ENCODE results near the gene MSGN1.

Gene MSGN1, protein sequence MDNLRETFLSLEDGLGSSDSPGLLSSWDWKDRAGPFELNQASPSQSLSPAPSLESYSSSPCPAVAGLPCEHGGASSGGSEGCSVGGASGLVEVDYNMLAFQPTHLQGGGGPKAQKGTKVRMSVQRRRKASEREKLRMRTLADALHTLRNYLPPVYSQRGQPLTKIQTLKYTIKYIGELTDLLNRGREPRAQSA

GRCh38 chr2:17816396-17817245 lies at the start of gene MSGN1:
Gene MSGN1, plus strand, starts transcription at chr2:17816460. Its CDS starts 59 bp downstream, at chr2:17816519.
- no peak for DNase-seq (ENCODE audit: low spot score)

DNA sequence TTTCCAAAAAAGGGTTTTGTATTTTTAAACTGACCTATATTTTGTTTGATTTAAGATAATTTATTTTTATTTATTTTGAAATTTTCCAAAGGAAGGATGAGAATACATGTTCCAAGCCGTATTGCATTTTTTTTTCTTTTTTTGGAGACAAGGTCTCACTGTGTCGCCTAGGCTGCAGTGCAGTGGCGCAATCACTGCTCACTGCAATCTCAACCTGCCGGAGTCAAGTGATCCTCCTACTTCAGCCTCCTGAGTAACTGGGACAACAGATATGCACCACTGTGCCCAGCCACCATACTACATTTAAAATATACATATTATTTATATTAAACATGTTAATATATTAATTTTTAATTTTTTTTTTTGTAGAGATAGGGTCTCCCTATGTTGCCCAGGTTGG lies 47.4 kb upstream of the MSGN1 start:
- DNase-seq (ENCODE audit: low spot score) = no peak

DNA sequence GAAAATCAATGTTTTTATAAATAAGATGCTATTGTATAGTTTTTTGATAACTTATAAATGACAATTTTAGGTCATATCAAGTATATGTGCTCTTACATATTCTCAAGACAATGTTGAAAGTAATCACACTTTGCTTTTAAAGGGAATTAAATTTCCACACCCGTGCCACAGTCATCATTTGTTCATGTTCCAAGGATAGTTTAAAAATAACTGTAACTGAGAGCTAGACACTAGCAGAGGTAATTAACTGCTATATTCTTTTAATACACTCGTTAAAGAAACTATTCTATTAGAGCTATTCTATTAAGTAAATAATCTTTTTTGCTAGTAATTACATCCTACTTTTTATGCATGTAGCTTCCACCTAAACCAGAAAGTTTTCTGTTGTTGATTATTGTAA lies 44.3 kb upstream of the MSGN1 start:
- no peak for DNase-seq (ENCODE audit: low spot score)

GRCh38 chr2:17772532-17772931 lies 43.7 kb upstream of the MSGN1 start:
- DNase-seq (ENCODE audit: low spot score) = no peak

DNA sequence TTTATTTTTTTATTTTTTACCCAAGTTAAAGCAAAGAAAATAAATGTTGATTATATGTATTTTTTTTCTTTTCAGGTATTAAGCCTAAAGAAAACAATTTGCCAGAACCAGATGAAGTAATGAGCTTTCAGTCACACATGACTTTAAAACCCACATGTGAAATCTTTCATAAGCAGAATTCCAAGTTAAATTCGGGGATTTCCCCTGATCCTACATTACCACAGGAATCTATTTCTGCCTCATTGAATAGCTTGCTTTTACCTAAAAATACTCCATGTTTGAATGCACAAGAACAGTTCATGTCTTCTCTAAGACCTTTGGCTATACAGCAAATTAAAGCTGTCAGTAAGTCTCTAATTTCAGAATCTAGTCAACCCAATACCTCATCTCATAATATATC lies 35.7 kb upstream of the MSGN1 start:
- no peak for DNase-seq (ENCODE audit: low spot score)

- DNase-seq (ENCODE audit: low spot score) = no peak
Measured at GRCh38 chr2:17781482-17781881, 34.8 kb upstream of the MSGN1 start.

DNA sequence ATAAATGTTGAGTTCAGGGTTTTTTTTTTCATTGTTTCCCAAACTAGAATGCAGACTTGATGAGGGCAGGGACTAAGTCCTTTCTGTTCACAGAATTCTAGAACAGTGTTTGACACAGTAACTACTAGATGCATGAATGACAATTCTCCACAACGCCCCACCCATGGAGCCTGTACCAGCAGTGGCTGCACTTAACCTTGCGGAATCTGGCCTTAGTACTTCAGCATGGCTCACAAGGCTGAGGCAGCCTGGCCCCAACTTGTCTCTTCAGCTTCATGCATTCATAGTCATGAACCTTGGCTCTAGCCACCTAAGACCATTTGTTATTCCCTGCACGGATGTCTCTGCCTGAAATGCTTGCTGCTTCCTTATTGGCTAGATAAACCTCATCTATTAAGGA lies 29.5 kb upstream of the MSGN1 start:
- DNase-seq (ENCODE audit: low spot score) = no peak

- no peak for DNase-seq (ENCODE audit: low spot score)
Measured at GRCh38 chr2:17788773-17789172, 27.5 kb upstream of the MSGN1 start.

DNA sequence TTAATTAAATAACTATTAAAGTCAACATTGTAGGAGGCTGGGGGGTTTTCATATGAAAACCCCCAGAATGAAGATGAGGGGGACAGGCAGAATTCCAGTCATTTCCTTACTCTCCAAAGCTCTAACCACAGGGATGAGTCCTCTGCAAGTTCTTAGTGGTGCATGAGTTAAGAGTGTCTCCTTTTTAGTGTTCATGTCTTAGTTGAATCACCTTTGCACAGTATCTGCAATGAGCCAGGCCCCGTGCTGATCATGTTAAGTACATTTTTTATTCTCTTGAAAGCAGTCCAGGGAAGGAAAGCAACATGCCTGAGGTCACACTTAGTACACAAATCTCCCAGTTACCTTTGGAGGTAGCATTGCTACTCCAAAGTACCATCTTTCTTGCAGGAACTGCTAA lies 25.7 kb upstream of the MSGN1 start:
- no peak for DNase-seq (ENCODE audit: low spot score)

DNA sequence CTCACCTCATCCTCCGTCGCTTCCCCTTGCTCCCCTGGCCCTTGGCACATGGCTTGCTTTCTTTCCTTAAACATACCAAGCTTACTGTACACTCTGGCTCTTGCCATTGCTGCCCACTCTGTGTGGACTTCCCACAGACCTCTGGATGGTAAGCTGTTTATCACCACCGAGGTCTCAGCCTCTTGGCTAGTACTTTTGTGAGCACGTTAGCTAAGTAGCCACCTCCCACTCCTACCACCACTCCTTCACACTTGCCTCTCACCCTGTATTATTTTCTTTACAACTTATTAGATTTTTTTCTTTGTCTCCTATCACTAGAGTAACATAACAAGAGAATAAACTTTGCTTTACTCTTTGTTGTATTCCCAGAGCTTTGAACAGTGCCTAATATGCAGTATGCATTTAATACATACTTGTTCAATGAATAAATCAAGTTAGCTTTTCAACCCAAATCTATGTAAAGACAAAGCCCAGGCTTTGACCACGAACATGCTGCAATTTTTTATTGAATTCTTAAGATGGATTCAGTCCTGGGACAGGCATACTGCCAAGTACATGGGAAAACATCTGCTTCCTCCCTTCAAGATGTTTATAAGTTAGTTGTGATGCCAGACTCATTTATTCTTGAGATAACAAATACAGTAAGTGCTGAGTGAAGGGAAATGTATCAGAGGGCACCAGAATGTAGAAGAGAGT lies 25.0 kb upstream of the MSGN1 start:
- no peak for DNase-seq (ENCODE audit: low spot score)

GRCh38 chr2:17791817-17792130 lies 24.5 kb upstream of the MSGN1 start:
- DNase-seq (ENCODE audit: low spot score) = no peak

- no peak for DNase-seq (ENCODE audit: low spot score)
Measured at GRCh38 chr2:17792515-17792914, 23.7 kb upstream of the MSGN1 start.

DNA sequence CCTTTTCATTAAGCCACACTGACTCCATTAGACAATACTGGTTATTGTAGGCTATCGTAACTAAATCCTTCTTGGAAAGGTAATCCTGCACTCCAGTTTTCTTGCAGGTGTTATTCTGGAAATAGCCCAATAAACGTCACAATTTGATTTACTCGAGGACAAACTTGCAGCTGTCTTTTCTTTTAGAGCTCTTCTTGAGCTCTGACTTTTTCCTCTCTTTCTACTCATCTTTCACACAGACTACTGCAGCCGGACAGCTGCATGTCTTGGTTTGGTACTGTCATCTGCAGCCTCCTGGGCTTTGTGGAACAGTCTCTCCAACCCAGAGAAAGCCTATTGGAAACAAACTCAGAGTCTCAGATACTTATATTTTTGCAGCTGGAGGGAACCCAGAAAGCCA lies 23.0 kb upstream of the MSGN1 start:
- DNase-seq (ENCODE audit: low spot score) = no peak

- no peak for DNase-seq (ENCODE audit: low spot score)
Measured at GRCh38 chr2:17793803-17794354, 22.4 kb upstream of the MSGN1 start.

DNA sequence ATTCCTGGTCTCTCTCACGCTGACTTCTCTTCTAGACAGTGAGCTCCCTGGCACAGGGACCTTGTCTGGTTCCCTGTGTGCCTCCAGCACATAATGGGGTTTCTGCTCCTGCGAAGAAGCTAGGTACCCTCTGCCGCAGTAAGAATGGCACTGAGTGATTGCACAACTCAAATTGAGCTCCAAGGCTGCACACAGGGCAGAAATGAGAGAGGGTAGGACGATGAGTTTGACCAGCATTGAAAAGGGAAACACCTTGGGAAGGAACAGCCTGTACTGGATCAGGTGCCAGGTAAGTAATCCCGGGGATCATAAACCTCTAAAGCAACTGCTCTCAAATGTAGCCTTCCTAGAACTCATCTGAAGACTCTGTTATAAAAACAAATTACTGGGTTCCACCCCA lies 21.0 kb upstream of the MSGN1 start:
- no peak for DNase-seq (ENCODE audit: low spot score)

DNA sequence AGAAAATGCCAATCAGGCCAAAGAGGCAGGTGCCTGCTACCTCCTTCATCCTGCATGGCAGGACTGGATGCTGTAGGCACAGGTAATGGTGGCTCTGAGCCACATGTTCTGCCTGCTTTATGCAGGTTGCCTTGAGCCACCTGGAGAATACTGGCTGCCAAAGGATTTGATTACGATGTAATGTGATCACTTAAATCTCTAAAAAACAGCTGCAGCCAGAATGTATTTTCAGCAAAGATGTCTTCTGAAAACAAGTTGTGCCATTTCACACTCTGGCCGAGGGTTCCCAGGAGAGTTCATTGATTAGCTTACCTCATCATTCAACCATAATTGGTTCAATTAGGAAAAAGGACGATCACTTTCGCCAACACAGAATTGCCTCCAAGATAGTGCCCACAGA lies 17.9 kb upstream of the MSGN1 start:
- no peak for DNase-seq (ENCODE audit: low spot score)

- no peak for DNase-seq (ENCODE audit: low spot score)
Measured at GRCh38 chr2:17799301-17800120, 16.7 kb upstream of the MSGN1 start.

DNA sequence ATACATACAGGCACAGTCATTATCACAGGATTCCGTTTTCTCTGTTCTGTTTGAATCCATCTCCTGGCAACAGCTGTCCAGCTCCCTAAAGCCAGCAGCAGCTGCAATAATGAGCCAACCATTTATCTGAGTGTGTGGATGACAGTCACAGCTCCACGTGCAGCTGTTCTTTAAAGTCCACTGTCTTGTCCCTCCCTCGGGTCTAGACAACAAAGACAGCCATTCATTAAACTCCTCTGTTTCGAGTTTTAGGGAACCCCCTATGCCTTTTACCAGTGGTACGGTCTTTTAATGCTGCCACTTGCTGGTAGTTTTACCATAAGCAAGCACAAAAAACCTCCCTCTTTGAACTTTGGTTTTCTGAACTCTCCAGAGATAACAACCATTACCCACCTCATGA lies 16.0 kb upstream of the MSGN1 start:
- peak; percentile 41 for DNase-seq (ENCODE audit: low spot score)

DNA sequence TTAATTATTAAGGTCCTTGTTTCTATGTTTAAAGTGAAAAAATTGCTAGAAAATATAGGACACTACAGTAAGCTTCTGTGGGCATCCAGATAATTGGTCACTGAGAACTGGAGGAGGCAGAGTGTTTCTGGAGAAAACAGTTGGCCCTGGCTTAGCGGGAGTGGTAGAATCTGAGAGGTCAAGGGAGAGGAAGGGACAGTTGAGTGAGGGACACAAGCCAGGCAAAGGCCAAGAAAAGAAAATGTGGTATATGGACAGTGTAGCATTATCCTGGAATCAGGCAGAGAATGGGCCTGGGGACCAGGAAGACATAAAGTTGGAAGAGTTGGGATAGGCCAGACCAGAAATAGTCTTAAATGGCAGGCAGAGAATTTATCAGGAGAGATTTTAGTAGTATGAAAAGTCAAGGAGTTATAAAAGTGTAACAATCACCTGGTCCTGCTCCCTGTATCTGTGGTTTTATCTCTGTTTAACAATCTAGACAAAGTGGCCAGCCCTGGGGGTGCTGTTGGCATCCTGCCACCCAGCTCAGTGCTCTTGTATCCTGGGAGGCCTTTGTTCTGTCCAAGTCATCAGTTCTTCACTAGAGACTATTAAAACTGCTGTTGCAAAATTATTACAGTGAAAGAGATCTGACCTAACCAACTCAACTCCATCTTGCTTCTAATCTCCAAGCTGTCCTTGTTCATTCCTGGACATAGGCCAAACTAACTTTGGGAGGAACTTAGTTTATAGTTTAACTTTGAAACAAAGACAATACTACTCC lies 15.4 kb upstream of the MSGN1 start:
- no peak for DNase-seq (ENCODE audit: low spot score)

- DNase-seq (ENCODE audit: low spot score) = no peak
Measured at GRCh38 chr2:17803497-17803896, 12.8 kb upstream of the MSGN1 start.

- peak; percentile 43 for DNase-seq (ENCODE audit: low spot score)
Measured at GRCh38 chr2:17804358-17804757, 11.9 kb upstream of the MSGN1 start.

Measured in Ammon's horn (tissue), 1 donor.